HUES48 (cell line): Measurements from ENCODE around the gene TAAR5.
"Not testable (repeated sequence)": the region's sequence is repeated elsewhere in the genome, so short reads cannot be mapped to it uniquely, and the experiment has no call there.

Experiments
- H3K27ac ChIP-seq: one replicate; pipeline ENCODE4 v1.7.0; 2013; ENCODE audit warnings: low read depth, low read length, inconsistent platforms
- H3K27me3 ChIP-seq: 2 replicates; pipeline ENCODE4 v1.6.1; 2013; ENCODE audit warnings: mild to moderate bottlenecking, low read length; ENCODE audit not compliant: control insufficient read depth, insufficient read depth
- H3K36me3 ChIP-seq: 2 replicates; pipeline ENCODE4 v1.6.1; 2013; ENCODE audit warnings: low read length; ENCODE audit not compliant: control insufficient read depth, insufficient read depth
- H3K4me1 ChIP-seq: 2 replicates; pipeline ENCODE4 v1.6.1; 2013; ENCODE audit warnings: mild to moderate bottlenecking, low read length; ENCODE audit not compliant: control insufficient read depth, insufficient read depth
- H3K4me3 ChIP-seq: 2 replicates; pipeline ENCODE4 v1.5.1; 2013; ENCODE audit warnings: mild to moderate bottlenecking, low read depth, low read length
- H3K9ac ChIP-seq: 2 replicates; pipeline ENCODE4 v1.6.1; 2013; ENCODE audit warnings: mild to moderate bottlenecking, low read depth, low read length, moderate library complexity
- H3K9me3 ChIP-seq: 2 replicates; pipeline ENCODE4 v1.6.1; 2013; ENCODE audit warnings: low read length; ENCODE audit not compliant: control insufficient read depth, insufficient read depth

Gene TAAR5

DNA sequence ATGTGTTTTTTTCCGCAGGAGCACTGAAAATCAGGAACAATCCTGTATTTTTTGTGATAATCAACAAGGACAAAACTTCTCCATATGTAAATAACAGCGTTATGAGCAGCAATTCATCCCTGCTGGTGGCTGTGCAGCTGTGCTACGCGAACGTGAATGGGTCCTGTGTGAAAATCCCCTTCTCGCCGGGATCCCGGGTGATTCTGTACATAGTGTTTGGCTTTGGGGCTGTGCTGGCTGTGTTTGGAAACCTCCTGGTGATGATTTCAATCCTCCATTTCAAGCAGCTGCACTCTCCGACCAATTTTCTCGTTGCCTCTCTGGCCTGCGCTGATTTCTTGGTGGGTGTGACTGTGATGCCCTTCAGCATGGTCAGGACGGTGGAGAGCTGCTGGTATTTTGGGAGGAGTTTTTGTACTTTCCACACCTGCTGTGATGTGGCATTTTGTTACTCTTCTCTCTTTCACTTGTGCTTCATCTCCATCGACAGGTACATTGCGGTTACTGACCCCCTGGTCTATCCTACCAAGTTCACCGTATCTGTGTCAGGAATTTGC, 19.2 kb downstream of the TAAR5 start, which contains the start of gene TAAR6:
Gene TAAR6, plus strand, starts transcription at position 102 of the 557 bp plus-strand sequence. Its CDS starts 0 bp downstream, at position 102.
- no peak within 1 kb of the TSS for H3K9ac ChIP-seq
- H3K36me3 ChIP-seq = no peaks in the 10 kb centered on the region
- peaks cover 30% of the 10 kb centered on the region for H3K4me1 ChIP-seq
- H3K9me3 ChIP-seq = no peaks in the 10 kb centered on the region
- H3K27me3 ChIP-seq = no peaks in the 10 kb centered on the region
- H3K4me3 ChIP-seq = no peak within 1 kb of the TSS
- no peak within 1 kb of the TSS for H3K27ac ChIP-seq

DNA sequence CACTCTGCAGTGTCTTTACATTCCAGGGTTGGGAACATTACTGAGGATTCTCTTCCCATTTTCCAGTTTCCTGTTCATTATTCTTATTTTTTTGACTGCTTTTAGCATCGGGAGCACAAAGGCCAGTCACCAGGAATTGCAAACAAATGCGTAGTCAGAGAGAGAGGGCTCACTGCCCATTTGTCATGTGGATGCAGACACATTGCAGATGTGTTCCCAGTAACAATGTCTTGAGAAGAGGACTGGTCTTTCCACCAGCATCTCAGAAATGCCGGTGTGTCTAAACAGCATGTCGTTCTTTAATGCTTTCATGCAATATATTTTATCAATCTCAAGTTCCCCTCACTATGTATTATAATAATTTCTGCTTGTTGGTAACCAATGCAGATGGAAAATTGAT, 20.4 kb downstream of the TAAR5 start:
- H3K9me3 ChIP-seq = no peaks in the 10 kb centered on the region
- H3K27me3 ChIP-seq = no peaks in the 10 kb centered on the region
- peaks cover 30% of the 10 kb centered on the region for H3K4me1 ChIP-seq
- H3K36me3 ChIP-seq = no peaks in the 10 kb centered on the region
- no peak overlapping the region for H3K9ac ChIP-seq
- H3K27ac ChIP-seq = no peak overlapping the region
- no peak overlapping the region for H3K4me3 ChIP-seq

DNA sequence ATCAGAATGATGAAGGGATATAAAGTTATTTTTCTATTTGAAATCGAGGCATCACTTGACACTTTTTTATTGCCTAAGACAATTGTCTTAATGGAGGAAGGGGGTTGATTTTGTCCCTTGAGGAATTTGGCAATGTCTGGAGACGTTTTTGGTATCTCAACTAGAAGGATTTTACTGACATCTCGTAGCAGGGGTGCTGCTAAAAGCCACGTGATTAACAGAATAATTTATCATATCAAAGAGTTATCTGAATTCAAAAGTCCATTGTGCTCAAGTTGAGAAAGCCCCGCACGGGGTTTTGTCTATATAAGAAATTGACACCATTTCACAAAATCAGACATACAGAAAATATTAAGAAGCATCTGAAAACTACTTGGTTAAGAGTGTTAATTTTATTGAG, 20.9 kb downstream of the TAAR5 start:
- H3K4me1 ChIP-seq = peaks cover 30% of the 10 kb centered on the region
- no peaks in the 10 kb centered on the region for H3K27me3 ChIP-seq
- H3K4me3 ChIP-seq = no peak overlapping the region
- H3K36me3 ChIP-seq = no peaks in the 10 kb centered on the region
- H3K9ac ChIP-seq = no peak overlapping the region
- H3K9me3 ChIP-seq = no peaks in the 10 kb centered on the region
- no peak overlapping the region for H3K27ac ChIP-seq

DNA sequence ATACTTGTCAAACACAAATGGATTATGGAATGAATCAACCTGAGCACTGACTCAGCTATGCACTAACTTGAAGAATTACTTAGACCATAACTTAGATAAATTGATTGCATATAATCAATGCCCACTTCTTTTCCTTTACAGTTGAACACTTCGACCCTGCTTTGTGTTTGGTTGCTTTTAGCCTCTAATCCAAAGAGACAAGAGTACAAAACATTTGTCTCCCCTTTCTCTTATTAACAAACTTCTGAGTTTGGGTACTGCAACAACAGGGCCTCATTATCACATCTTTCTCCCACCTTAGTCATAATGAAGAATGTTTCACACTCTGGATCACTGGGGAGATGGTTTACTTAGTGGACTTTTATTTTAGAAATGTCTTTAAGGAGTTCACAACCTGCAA, 22.0 kb downstream of the TAAR5 start:
- Histone ChIP-seq H3K4me1 (peaks cover 30% of the 10 kb centered on the region), H3K36me3 (no peaks in the 10 kb centered on the region), H3K27me3 (no peaks in the 10 kb centered on the region), H3K4me3 (no peak overlapping the region), H3K9ac (no peak overlapping the region), H3K9me3 (no peaks in the 10 kb centered on the region), H3K27ac (peak overlapping the region; percentile 17)

DNA sequence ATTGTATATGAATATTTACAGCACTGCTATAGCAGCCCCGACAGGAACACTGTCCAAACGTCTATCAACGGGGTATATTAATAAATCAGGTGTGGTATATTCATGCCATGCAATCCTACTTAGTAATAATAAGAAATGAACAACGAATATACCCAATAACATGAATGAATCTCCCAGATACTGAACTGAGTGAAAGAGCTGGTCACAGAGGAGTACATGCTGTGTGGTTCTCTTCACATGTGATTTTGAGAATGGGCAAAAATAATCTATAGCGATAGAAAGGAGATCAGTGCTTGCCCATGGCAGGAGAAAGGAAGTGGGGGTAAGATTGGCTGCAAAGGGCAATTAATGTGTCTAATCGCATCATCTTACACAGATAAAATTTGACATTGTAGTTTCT, 23.1 kb downstream of the TAAR5 start:
- no peaks in the 10 kb centered on the region for H3K36me3 ChIP-seq
- no peaks in the 10 kb centered on the region for H3K27me3 ChIP-seq
- H3K4me1 ChIP-seq = peaks cover 30% of the 10 kb centered on the region
- no peak overlapping the region for H3K9ac ChIP-seq
- H3K27ac ChIP-seq = no peak overlapping the region
- H3K4me3 ChIP-seq = no peak overlapping the region
- H3K9me3 ChIP-seq = no peaks in the 10 kb centered on the region

DNA sequence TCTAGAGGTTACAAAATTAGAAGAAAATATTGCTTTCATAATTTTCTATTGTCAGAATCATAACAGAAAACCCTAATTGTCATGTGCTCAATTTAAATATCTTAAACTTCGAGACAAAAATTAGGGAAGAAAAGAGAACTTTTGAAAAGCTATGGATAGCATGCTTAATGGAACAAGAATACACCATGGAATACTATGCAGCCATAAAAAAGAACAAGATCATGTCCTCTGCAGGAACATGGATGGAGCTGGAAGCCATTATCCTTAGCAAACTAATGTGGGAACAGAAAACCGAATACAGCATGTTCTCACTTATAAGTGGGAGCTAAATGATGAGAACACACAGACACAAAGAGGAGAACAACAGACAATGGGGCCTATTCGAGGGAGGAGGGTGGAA, 29.5 kb downstream of the TAAR5 start:
- H3K36me3 ChIP-seq, H3K9me3 ChIP-seq, H3K27ac ChIP-seq, H3K4me1 ChIP-seq, H3K4me3 ChIP-seq, H3K9ac ChIP-seq, H3K27me3 ChIP-seq: not testable (repeated sequence)

DNA sequence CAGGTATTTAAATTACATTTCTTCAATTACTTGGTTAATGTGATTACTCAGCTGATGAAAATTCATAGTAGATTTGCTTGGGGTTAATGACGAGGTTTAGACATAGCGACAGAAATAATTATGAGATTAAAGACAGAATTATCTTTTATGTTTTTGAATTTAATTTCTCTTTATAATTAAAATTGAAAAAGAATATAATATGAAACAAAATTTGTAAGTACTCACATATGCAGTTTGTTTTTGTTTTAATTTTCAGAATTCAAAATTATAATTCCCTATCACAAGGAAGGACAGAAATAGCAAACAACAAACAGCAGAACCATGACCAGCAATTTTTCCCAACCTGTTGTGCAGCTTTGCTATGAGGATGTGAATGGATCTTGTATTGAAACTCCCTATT, 37.2 kb downstream of the TAAR5 start, which contains the start of gene TAAR8:
Gene TAAR8, plus strand, starts transcription at position 301 of the 400 bp plus-strand sequence. Its CDS starts 21 bp downstream, at position 322.
- H3K27me3 ChIP-seq = no peaks in the 10 kb centered on the region
- no peaks in the 10 kb centered on the region for H3K9me3 ChIP-seq
- H3K4me1 ChIP-seq = peaks cover 11% of the 10 kb centered on the region; the same call in 1 of the 2 replicates
- no peak within 1 kb of the TSS for H3K4me3 ChIP-seq
- H3K36me3 ChIP-seq = no peaks in the 10 kb centered on the region
- H3K27ac ChIP-seq = no peak within 1 kb of the TSS
- no peak within 1 kb of the TSS for H3K9ac ChIP-seq

DNA sequence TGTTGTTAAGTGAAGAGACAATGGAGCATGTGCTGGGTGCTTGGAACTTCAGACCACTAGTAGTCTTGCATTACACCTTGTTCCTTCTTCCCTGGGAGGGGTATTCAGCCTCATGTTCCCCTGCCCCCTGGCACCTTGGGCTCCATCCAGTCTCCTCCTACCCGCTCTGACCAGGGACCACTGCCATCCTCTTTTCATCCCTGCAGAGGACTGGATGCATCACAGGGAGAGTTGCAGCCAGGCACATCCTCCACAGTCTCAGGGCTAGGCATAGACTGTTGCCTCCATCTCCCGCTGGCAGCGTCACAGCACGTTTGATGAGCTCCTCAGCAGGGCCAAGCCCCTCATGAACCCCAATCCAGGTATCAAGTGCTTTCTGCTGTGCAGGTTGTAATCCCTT, 38.3 kb downstream of the TAAR5 start:
- H3K9ac ChIP-seq = no peak overlapping the region
- no peaks in the 10 kb centered on the region for H3K9me3 ChIP-seq
- H3K4me1 ChIP-seq = peaks cover 11% of the 10 kb centered on the region; the same call in 1 of the 2 replicates
- H3K27me3 ChIP-seq = no peaks in the 10 kb centered on the region
- H3K36me3 ChIP-seq = no peaks in the 10 kb centered on the region
- H3K4me3 ChIP-seq = no peak overlapping the region
- H3K27ac ChIP-seq = no peak overlapping the region

DNA sequence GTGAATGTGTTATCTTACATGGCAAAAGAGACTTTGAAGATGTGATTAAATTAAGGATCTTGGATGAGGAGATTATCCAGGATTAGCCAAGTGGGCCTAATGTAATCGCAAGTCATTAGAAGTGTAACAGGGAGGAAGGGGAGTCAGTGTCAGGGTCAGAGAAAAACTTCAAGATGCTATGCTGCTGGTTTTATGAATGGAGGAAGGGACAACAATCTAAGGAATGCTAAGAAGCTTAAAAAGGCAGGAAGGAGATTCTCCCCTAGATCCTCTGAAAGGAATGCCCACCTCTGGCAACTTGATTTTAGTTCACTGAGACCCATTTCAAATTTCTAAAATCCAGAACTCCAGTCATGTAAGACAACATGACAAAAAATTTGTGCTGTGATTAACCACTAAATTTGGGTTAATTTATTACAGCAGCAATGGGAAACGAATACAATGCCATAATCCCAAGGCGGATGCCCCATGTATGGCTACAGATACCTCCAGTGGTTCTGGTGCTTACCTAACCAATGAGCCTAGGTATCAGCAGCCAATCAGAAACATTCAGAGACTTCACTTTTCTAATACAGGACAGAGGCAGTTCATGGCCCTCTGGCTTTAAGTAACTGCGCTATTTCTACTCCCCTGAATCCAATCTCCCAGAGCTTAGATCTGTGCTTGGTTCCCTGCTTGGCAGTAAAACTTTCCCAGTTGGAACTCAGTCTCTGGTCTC, 40.6 kb downstream of the TAAR5 start:
- Histone ChIP-seq H3K9me3 (no peaks in the 10 kb centered on the region), H3K4me3 (no peak overlapping the region), H3K9ac (no peak overlapping the region), H3K27ac (no peak overlapping the region), H3K36me3 (no peaks in the 10 kb centered on the region), H3K4me1 (peaks cover 11% of the 10 kb centered on the region; the same call in 1 of the 2 replicates), H3K27me3 (no peaks in the 10 kb centered on the region)

DNA sequence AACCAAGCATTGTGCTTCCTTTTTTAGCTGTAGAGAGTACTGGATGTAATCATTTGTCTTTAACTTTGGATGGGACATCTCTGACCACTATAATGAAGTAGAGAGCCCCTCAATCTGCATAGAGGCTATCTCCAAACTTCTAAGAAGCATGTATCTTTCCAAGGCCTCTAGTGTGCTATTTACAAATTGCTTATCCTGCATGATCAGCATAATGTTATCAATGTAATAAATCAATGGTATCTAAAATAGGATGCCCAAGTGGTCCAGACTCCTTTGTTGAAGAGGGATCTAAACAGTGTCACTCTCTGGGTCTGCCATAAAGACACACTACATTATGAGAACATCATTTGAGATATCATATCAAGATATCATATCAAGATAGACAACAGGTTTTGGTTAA, 44.7 kb downstream of the TAAR5 start:
- H3K36me3 ChIP-seq = no peaks in the 10 kb centered on the region
- no peaks in the 10 kb centered on the region for H3K9me3 ChIP-seq
- no peaks in the 10 kb centered on the region for H3K27me3 ChIP-seq
- peaks cover 6% of the 10 kb centered on the region; the same call in 1 of the 2 replicates for H3K4me1 ChIP-seq
- H3K9ac ChIP-seq = no peak overlapping the region
- H3K4me3 ChIP-seq = no peak overlapping the region
- H3K27ac ChIP-seq = no peak overlapping the region
